WERI-Rb-1 (cell line): ENCODE data around the gene ODC1.

Experiments used
- DNase-seq: peaks from one replicate; pipeline ENCODE4 v3.0.0-alpha.2; 2020
- H3K27ac ChIP-seq: fragments of 250-450 bp; sonication (Bioruptor Pico); 2 replicates; pipeline ENCODE4 v1.5.1; 2020; ENCODE audit warnings: mild to moderate bottlenecking, moderate library complexity
- H3K27me3 ChIP-seq: fragments of 250-450 bp; sonication (Bioruptor Pico); 2 replicates; pipeline ENCODE4 v1.5.1; 2021; ENCODE audit warnings: mild to moderate bottlenecking, low read depth, moderate library complexity; ENCODE audit not compliant: insufficient read depth, severe bottlenecking
- H3K36me3 ChIP-seq: fragments of 250-450 bp; sonication (Bioruptor Pico); 2 replicates; pipeline ENCODE4 v1.5.1; 2020; ENCODE audit warnings: mild to moderate bottlenecking, moderate library complexity
- H3K4me3 ChIP-seq: 2 replicates; pipeline ENCODE4 v1.5.1; 2011; ENCODE audit warnings: low read depth, mild to moderate bottlenecking, control low read depth, low read length
- H3K9me3 ChIP-seq: fragments of 250-450 bp; sonication (Bioruptor Pico); 2 replicates; pipeline ENCODE4 v1.5.1; 2021; ENCODE audit warnings: mild to moderate bottlenecking, moderate library complexity; ENCODE audit not compliant: severe bottlenecking
- CTCF ChIP-seq: IDR thresholded peaks from 2 replicates; pipeline ENCODE4 v1.5.1; 2011; ENCODE audit warnings: low read depth, mild to moderate bottlenecking, control low read depth, inconsistent platforms, low read length

Gene ODC1

GRCh38 chr2:10393640-10393982 is 54.5 kb downstream of the ODC1 start:
- H3K27me3 ChIP-seq, result no peaks in the 10 kb centered on the region
- H3K36me3 ChIP-seq, result peaks cover 3% of the 10 kb centered on the region
- H3K9me3 ChIP-seq, result peaks cover under 1% of the 10 kb centered on the region
- no peak overlapping the region for H3K4me3 ChIP-seq
- no peak for DNase-seq
- H3K27ac ChIP-seq, result no peak overlapping the region
- TF ChIP-seq CTCF, result no peak

DNA sequence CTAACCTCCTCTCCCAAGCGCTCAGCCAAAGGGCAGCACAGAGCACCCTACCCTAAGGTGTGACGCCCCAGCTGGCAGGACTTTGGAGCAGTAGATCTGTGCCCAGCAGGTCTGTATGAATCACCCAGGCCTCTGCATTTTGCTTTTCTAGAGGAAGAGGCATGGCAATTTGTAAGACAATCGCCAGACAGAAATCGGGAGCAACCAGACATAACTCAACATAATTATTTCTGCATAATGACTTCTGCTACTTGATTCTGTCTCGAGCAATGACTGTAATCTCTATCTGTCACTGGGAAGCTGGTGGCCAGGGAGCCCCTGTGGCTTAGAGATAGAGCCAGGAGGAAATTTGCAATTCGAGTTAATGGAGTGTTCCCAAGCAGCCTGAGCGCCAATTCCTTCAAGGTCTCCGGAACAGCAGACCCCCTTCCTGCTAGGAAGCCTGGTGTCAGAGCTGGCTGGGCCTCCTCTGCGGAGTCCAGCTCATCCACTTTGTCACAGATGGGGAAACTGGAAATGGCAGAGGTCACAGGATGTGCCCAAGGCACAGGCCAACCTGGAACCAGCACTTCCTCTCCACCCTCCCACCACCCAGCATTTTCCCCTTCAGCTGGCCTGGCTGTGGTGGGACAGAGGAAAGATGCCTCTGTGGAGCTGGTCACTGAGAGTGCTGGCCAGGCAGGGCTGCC is 55.0 kb downstream of the ODC1 start:
- no peak overlapping the region for H3K4me3 ChIP-seq
- H3K27ac ChIP-seq, result no peak overlapping the region
- H3K27me3 ChIP-seq, result no peaks in the 10 kb centered on the region
- DNase-seq, result no peak
- no peaks in the 10 kb centered on the region; the same call in 1 of the 2 replicates for H3K36me3 ChIP-seq
- no peak for TF ChIP-seq CTCF
- H3K9me3 ChIP-seq, result no peaks in the 10 kb centered on the region

DNA sequence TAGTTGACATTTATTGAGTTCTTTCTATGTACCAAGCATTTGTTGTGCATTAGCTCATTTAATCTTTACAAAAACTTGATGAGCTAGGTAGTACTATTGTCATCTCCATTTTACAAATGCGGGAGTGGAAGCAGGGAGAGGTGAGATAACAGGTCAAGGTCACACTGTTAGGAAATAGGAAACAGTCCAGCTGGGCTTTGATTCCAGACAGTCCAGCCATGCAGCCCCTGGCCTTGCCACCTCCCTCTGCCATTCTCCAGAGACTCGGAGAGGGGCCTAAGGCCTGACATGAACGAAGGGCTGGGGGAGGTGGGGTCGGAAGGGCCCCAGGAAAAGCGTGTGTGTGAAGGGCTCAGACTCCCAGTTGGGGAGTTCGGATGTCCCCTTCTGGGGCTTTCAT is 55.6 kb downstream of the ODC1 start:
- Histone ChIP-seq H3K9me3 (no peaks in the 10 kb centered on the region), H3K4me3 (no peak overlapping the region), H3K27ac (no peak overlapping the region), H3K27me3 (no peaks in the 10 kb centered on the region), H3K36me3 (no peaks in the 10 kb centered on the region; the same call in 1 of the 2 replicates)
- no peak for DNase-seq
- TF ChIP-seq CTCF, result no peak

GRCh38 chr2:10392100-10392499 is 56.0 kb downstream of the ODC1 start:
- no peak for TF ChIP-seq CTCF
- DNase-seq, result no peak
- no peak overlapping the region for H3K4me3 ChIP-seq
- no peak overlapping the region for H3K27ac ChIP-seq
- no peaks in the 10 kb centered on the region for H3K27me3 ChIP-seq
- no peaks in the 10 kb centered on the region for H3K9me3 ChIP-seq
- H3K36me3 ChIP-seq, result no peaks in the 10 kb centered on the region

DNA sequence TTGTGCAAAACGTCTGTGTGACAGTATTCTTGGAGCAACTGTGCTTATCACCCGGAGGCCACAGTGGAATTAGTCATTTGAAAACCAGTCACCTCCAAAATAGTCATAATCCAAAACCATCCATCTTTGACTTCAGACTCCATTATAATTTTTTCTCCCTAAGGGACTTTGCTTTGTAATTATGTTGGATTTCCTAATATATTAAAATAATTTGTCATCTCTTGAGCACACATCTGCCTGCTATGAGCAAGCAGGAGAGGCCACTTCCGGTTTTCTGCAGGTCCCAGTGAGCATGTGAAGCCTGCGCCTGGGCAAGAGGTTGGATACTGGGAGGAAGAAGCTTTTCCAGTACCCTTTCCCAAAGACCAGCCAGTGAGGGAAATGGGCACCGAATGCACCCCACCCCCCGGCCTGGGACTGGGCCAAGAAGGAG is 57.7 kb downstream of the ODC1 start:
- Histone ChIP-seq H3K27me3 (no peaks in the 10 kb centered on the region), H3K36me3 (no peaks in the 10 kb centered on the region), H3K27ac (no peak overlapping the region), H3K9me3 (no peaks in the 10 kb centered on the region), H3K4me3 (no peak overlapping the region)
- no peak for DNase-seq
- no peak for TF ChIP-seq CTCF
